PFSK-1 (cell line): ENCODE measurements around the gene HACD1.

Source experiments
- FOXP2 ChIP-seq: optimal IDR thresholded peaks from 2 replicates; pipeline ENCODE3; 2011; ENCODE audit warnings: borderline replicate concordance, control low read depth, inconsistent platforms; ENCODE audit not compliant: insufficient read depth; ENCODE audit errors: extremely low read length, extremely low read depth
- POLR2AphosphoS5 ChIP-seq: IDR thresholded peaks from 2 replicates; pipeline ENCODE4 v1.6.1; 2012; ENCODE audit warnings: low read depth, mild to moderate bottlenecking, control low read depth, low read length, moderate library complexity
- REST ChIP-seq, 2 experiments: IDR thresholded peaks; 2 replicates each; pipeline versions ENCODE4 v1.6.1 to v1.8.0; 2011 to 2012; ENCODE audit warnings: low read depth in 2 of 2, low read length in 2 of 2, control low read depth in 1 of 2, inconsistent platforms in 1 of 2, mild to moderate bottlenecking in 1 of 2, moderate library complexity in 1 of 2; ENCODE audit not compliant: insufficient read depth in 1 of 2
- SIN3A ChIP-seq: IDR thresholded peaks from 2 replicates; pipeline ENCODE4 v1.6.1; 2012; ENCODE audit warnings: mild to moderate bottlenecking, low read length, moderate library complexity, borderline replicate concordance; ENCODE audit not compliant: insufficient read depth
- TAF1 ChIP-seq: IDR thresholded peaks from 2 replicates; pipeline ENCODE4 v1.6.1; 2012; ENCODE audit warnings: low read length, control low read depth, borderline replicate concordance; ENCODE audit not compliant: insufficient read depth

The HACD1 gene

GRCh38 chr10:17562614-17563013 is 54.6 kb downstream of the HACD1 start:
- TF ChIP-seq POLR2AphosphoS5 (no peak), TAF1 (no peak), REST (IDR thresholded peaks at IDR 0.05; ENCODE audit: insufficient read depth in 1 of 2, low read depth in 2 of 2, low read length in 2 of 2) (no peak), FOXP2 (no peak), SIN3A (no peak)

GRCh38 chr10:17561111-17561510 is 56.1 kb downstream of the HACD1 start:
- TF ChIP-seq FOXP2 (no peak), REST (IDR thresholded peaks at IDR 0.05; ENCODE audit: insufficient read depth in 1 of 2, low read depth in 2 of 2, low read length in 2 of 2) (no peak), SIN3A (no peak), POLR2AphosphoS5 (no peak), TAF1 (no peak)

DNA sequence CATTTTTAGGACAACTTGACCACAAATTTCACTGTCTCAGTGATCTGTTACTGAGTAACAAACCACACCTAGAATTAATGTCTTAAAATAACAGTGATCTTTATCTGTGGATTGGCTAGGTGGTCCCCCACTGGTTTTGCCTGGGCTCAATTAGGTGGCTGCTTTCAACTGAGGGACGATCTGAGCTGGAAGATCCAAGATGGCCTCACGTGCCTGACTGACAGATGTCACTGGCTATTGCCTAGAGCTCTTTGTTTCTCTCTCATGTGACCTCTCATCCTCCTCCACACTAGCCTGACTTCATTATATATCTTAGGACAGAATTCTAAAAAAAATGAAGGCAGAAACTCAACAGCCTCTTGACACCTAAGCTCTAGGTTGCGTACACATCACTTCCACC is 59.7 kb downstream of the HACD1 start:
- TF ChIP-seq POLR2AphosphoS5: no peak

DNA sequence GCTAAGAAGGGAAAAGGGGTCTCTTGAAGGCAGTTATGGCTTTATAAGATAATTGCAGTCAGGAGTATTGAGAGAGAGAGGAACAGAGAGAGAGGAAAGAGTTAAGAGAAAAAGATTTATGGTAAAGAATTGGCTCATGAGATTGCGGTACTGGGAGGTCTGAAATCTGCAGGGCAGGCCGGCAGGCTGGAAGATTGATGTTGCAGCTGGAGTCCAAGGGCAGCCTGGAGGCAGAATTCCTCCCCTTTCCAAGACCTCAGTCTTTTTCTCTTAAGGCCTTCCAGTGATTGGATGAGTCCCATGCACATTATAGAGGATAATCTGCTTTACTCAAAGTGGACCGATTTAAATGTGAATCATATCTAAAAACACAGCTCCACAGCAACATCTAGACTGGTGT is 68.4 kb downstream of the HACD1 start:
- TF ChIP-seq POLR2AphosphoS5 (no peak), REST (IDR thresholded peaks at IDR 0.05; ENCODE audit: insufficient read depth in 1 of 2, low read depth in 2 of 2, low read length in 2 of 2) (no peak), SIN3A (no peak), TAF1 (no peak)

DNA sequence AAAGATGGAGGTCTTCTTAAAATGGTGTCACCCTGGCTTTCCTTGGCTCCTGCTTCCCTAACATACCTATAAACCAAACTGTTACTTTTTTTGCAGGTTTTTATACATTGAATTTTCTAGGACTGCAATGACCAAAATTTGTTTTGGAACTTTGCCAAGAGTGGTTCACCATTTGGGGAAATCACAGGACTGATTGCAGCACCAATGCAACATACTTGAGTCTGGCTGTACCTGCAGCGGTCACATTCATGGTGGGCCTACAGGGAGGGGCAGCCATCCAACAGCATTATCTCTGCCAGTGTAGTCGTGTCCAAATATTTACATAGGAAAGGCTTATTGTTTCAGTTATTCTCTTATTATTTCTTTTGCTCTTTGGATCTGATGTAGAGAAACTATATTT is 69.0 kb downstream of the HACD1 start:
- TF ChIP-seq SIN3A (no peak), REST (IDR thresholded peaks at IDR 0.05; ENCODE audit: insufficient read depth in 1 of 2, low read depth in 2 of 2, low read length in 2 of 2) (no peak), POLR2AphosphoS5 (no peak), FOXP2 (no peak), TAF1 (no peak)

- no peak for TF ChIP-seq TAF1
- TF ChIP-seq SIN3A: no peak
- no peak for TF ChIP-seq REST (IDR thresholded peaks at IDR 0.05; ENCODE audit: insufficient read depth in 1 of 2, low read depth in 2 of 2, low read length in 2 of 2)
These were observed 70.1 kb downstream of the HACD1 start for GRCh38 chr10:17547060-17547459.
